B cell (primary cell): ENCODE measurements around the gene EIF1AD. TPM values are rescaled to one million over a fixed set of nuclear protein-coding genes. Genes with fewer than 3 reads are reported as not detected.

ENCODE experiments used
- ATAC-seq: fragments of 200-7000 bp; cut with Tn5 transposase; one replicate; pipeline ENCODE4 v1.10.0; 2021; ENCODE audit warnings: low read depth, mild to moderate bottlenecking, moderate number of reproducible peaks, moderate library complexity
- CTCF ChIA-PET: fragments of 350-600 bp; sonication (Branson Sonifier 250); formaldehyde crosslinking; loops from one replicate; lab custom pipeline; 2021; ENCODE audit warnings: antibody characterized with exemption, inconsistent platforms; lab: Charles Lee
- POLR2A ChIA-PET: fragments of 350-600 bp; sonication (Branson Sonifier 250); formaldehyde crosslinking; loops from one replicate; lab custom pipeline; 2021; ENCODE audit warnings: antibody characterized with exemption; lab: Charles Lee
- DNase-seq: peaks from one replicate; pipeline ENCODE4 v3.0.0; 2013
- H2AFZ ChIP-seq: 2 replicates; pipeline ENCODE4 v1.6.1; 2012; ENCODE audit warnings: mild to moderate bottlenecking, low read depth, low read length; ENCODE audit not compliant: insufficient read depth, poor library complexity, severe bottlenecking
- H3K27ac ChIP-seq, 2 donors: 1 replicate in 1 of 2; 2 replicates in 1 of 2; pipeline ENCODE4 v1.5.1; 2012 to 2013; ENCODE audit warnings: low read length in 2 of 2, mild to moderate bottlenecking in 2 of 2, moderate library complexity in 1 of 2
- H3K27me3 ChIP-seq, 4 experiments: fragments of 200-600 bp in 1 of 4; sonication (generic) in 1 of 4; replicated peaks in 1 of 4; 1 replicate in 2 of 4; 2 replicates in 2 of 4; pipeline versions ENCODE4 v1.6.1 to v1.7.0; 2013 to 2016; ENCODE audit warnings: low read length in 3 of 4, mild to moderate bottlenecking in 2 of 4, mixed read lengths in 1 of 4, moderate library complexity in 1 of 4; ENCODE audit not compliant: insufficient read depth in 4 of 4, control insufficient read depth in 3 of 4; ENCODE audit errors: control extremely low read depth in 1 of 4
- H3K36me3 ChIP-seq, 2 experiments: replicated peaks in 1 of 2; 1 replicate in 1 of 2; 2 replicates in 1 of 2; pipeline versions ENCODE4 v1.6.1 to v1.7.1; 2013; ENCODE audit warnings: low read length in 1 of 2; ENCODE audit not compliant: insufficient read depth in 2 of 2, control insufficient read depth in 1 of 2; ENCODE audit errors: control extremely low read depth in 1 of 2, extremely low read depth in 1 of 2
- H3K4me1 ChIP-seq, 2 donors: fragments of 200-600 bp in 1 of 2; sonication (generic) in 1 of 2; 1 replicate in 1 of 2; 2 replicates in 1 of 2; pipeline versions ENCODE4 v1.5.1 to v1.6.1; 2013 to 2017; ENCODE audit warnings: low read length in 2 of 2; ENCODE audit not compliant: control insufficient read depth in 2 of 2, insufficient read depth in 2 of 2
- H3K4me2 ChIP-seq: replicated peaks from 2 replicates; pipeline ENCODE3; 2012; ENCODE audit warnings: mild to moderate bottlenecking, low read depth, low read length; ENCODE audit not compliant: poor library complexity, severe bottlenecking
- H3K4me3 ChIP-seq, 5 experiments: fragments of 200-600 bp in 1 of 5; sonication (generic) in 1 of 5; 1 replicate in 3 of 5; 2 replicates in 2 of 5; pipeline versions ENCODE4 v1.5.1 to v1.7.0; 2011 to 2016; ENCODE audit warnings: low read length in 4 of 5, mild to moderate bottlenecking in 4 of 5, low read depth in 2 of 5, control low read depth in 1 of 5, moderate library complexity in 1 of 5; ENCODE audit not compliant: insufficient read depth in 1 of 5; ENCODE audit errors: control extremely low read depth in 1 of 5, extremely low read depth in 1 of 5
- H3K79me2 ChIP-seq: fragments of 200-600 bp; sonication (generic); one replicate; pipeline ENCODE4 v1.6.0; 2016; ENCODE audit warnings: low read length; ENCODE audit not compliant: control insufficient read depth, insufficient read depth
- H3K9ac ChIP-seq: fragments of 200-600 bp; sonication (generic); 2 replicates; pipeline ENCODE4 v1.6.1; 2017; ENCODE audit warnings: mild to moderate bottlenecking, low read length, moderate library complexity
- H3K9me3 ChIP-seq, 3 donors: one replicate each; pipeline versions ENCODE4 v1.6.1 to v1.7.1; 2013; ENCODE audit warnings: low read length in 2 of 3; ENCODE audit not compliant: control insufficient read depth in 2 of 3, insufficient read depth in 1 of 3; ENCODE audit errors: control extremely low read depth in 1 of 3
- H4K20me1 ChIP-seq: 2 replicates; pipeline ENCODE4 v1.6.0; 2012; ENCODE audit warnings: mild to moderate bottlenecking, low read length; ENCODE audit not compliant: insufficient read depth, control insufficient read depth, poor library complexity, severe bottlenecking
- H3K27ac Mint-ChIP-seq: one replicate; pipeline ENCODE4 v1.8.0; 2021; ENCODE audit warnings: mixed read lengths
- H3K27me3 Mint-ChIP-seq: one replicate; pipeline ENCODE4 v1.8.0; 2021; ENCODE audit warnings: mixed read lengths
- H3K4me1 Mint-ChIP-seq: one replicate; pipeline ENCODE4 v1.8.0; 2021; ENCODE audit warnings: mixed read lengths
- H3K4me3 Mint-ChIP-seq: one replicate; pipeline ENCODE4 v1.8.0; 2021; ENCODE audit warnings: mixed read lengths
- H3K9me3 Mint-ChIP-seq: one replicate; pipeline ENCODE4 v1.8.0; 2022; ENCODE audit warnings: mixed read lengths; ENCODE audit not compliant: insufficient read depth
- CTCF ChIP-seq: fragments of 200-600 bp; IDR thresholded peaks from one replicate; pipeline ENCODE4 v1.8.0; 2022; ENCODE audit warnings: antibody characterized with exemption, mild to moderate bottlenecking
- EZH2 ChIP-seq: IDR thresholded peaks from 2 replicates; pipeline ENCODE4 v1.6.1; 2012; ENCODE audit warnings: borderline replicate concordance, low read depth, mild to moderate bottlenecking, moderate library complexity, low read length; ENCODE audit not compliant: insufficient read depth, poor library complexity, severe bottlenecking
- WGBS: methylation state at CpG from one replicate; pipeline ENCODE4 v1.1.5; 2013; ENCODE audit warnings: missing lambda C conversion rate; ENCODE audit not compliant: insufficient coverage; 5-methylcytosine and 5-hydroxymethylcytosine counted together
- intact Hi-C: fragments of 100-400 bp; cut with micrococcal nuclease; formaldehyde crosslinking; loops from one replicate; pipeline ENCODE4 v1.10.0; 2022
- polyA plus RNA-seq: library from polyadenylated mRNA; depleted of rRNA; stranded (reverse); fragments of >200 nt; gene quantifications from 2 replicates; pipeline ENCODE4 v1.2.3, GENCODE V29; 2012
- total RNA-seq, 2 donors: library from RNA; stranded (reverse); fragments of 120-200 nt in 1 of 2; gene quantifications; 1 replicate in 1 of 2; 2 replicates in 1 of 2; pipeline versions ENCODE4 v1.2.3 to v1.2.4, GENCODE V29; 2013 to 2022

The EIF1AD gene
- total and polyA plus RNA-seq, 2 donors (not counting 1 experiment from before 2014, with no cell fraction given) = 56.9 to 65.2 TPM

GRCh38 chr11:65967329-65967934, 34.5 kb downstream of the EIF1AD start:
- DNase-seq (no peak), ATAC-seq (no peak)
- no peak overlapping the region for H3K4me3 ChIP-seq
- peaks cover 15 to 17% of the 10 kb centered on the region in 2 donors for H3K4me1 ChIP-seq
- H3K4me2 ChIP-seq = no peak overlapping the region
- intact Hi-C loops = no loop called here
- ChIA-PET CTCF (interaction anchor here (0.6 to 1.6 kb wide), 2 partner anchors 83 to 89 kb away, joined by 4 to 6 read pairs; no protein-coding TSS in a partner anchor), POLR2A (interaction anchor here (0.7 kb wide), 3 partner anchors 13 to 116 kb away, joined by 6 to 8 read pairs (median 7); no protein-coding TSS in a partner anchor)
- H3K27me3 ChIP-seq = no peaks in the 10 kb centered on the region
- H3K36me3 ChIP-seq = peaks cover 10 to 74% of the 10 kb centered on the region in 2 experiments
- no peak overlapping the region for H3K9ac ChIP-seq
- no peaks in the 10 kb centered on the region for H3K9me3 ChIP-seq
- H4K20me1 ChIP-seq = peaks cover 59% of the 10 kb centered on the region
- no peaks in the 10 kb centered on the region for H3K9me3 Mint-ChIP-seq
- no peaks in the 10 kb centered on the region for H3K27me3 Mint-ChIP-seq
- no peak overlapping the region for H3K27ac Mint-ChIP-seq
- no peak overlapping the region for H3K4me3 Mint-ChIP-seq
- no peak overlapping the region for H3K27ac ChIP-seq
- TF ChIP-seq EZH2 (no peak), CTCF (no peak)
- H3K79me2 ChIP-seq = peaks cover 48% of the 10 kb centered on the region
- WGBS = 98% methylated on average over 30 of the region's 30 CpGs
- no peak overlapping the region for H2AFZ ChIP-seq
- H3K4me1 Mint-ChIP-seq = peaks cover 20% of the 10 kb centered on the region

GRCh38 chr11:65965986-65966762, 35.8 kb downstream of the EIF1AD start:
- H3K27ac ChIP-seq = no peak overlapping the region
- no peak overlapping the region for H3K4me2 ChIP-seq
- H3K36me3 ChIP-seq = peaks cover 10 to 68% of the 10 kb centered on the region in 2 experiments
- intact Hi-C loops = no loop called here
- Mint-ChIP-seq H3K27me3 (no peaks in the 10 kb centered on the region), H3K9me3 (no peaks in the 10 kb centered on the region), H3K4me3 (no peak overlapping the region), H3K27ac (no peak overlapping the region), H3K4me1 (peaks cover 29% of the 10 kb centered on the region)
- ChIA-PET CTCF (no interaction called here), POLR2A (no interaction called here)
- peaks cover 17 to 22% of the 10 kb centered on the region in 2 donors for H3K4me1 ChIP-seq
- 98% methylated on average over 36 of the region's 36 CpGs for WGBS
- no peak overlapping the region for H3K9ac ChIP-seq
- no peak for ATAC-seq
- no peaks in the 10 kb centered on the region for H3K9me3 ChIP-seq
- H3K4me3 ChIP-seq = no peak overlapping the region
- TF ChIP-seq CTCF = no peak
- TF ChIP-seq EZH2 = no peak
- H3K79me2 ChIP-seq = peaks cover 58% of the 10 kb centered on the region
- H4K20me1 ChIP-seq = peaks cover 61% of the 10 kb centered on the region
- DNase-seq = no peak
- no peak overlapping the region for H2AFZ ChIP-seq
- no peaks in the 10 kb centered on the region for H3K27me3 ChIP-seq
